GM19023 (cell line): Measurements from ENCODE around the gene TMEM53.

ENCODE experiments used
- ATAC-seq: cut with Tn5 transposase; IDR thresholded peaks from one replicate; pipeline ENCODE4 v1.9.1; 2021; ENCODE audit warnings: mild to moderate bottlenecking, moderate library complexity; ENCODE audit not compliant: unreplicated experiment

The TMEM53 gene

DNA sequence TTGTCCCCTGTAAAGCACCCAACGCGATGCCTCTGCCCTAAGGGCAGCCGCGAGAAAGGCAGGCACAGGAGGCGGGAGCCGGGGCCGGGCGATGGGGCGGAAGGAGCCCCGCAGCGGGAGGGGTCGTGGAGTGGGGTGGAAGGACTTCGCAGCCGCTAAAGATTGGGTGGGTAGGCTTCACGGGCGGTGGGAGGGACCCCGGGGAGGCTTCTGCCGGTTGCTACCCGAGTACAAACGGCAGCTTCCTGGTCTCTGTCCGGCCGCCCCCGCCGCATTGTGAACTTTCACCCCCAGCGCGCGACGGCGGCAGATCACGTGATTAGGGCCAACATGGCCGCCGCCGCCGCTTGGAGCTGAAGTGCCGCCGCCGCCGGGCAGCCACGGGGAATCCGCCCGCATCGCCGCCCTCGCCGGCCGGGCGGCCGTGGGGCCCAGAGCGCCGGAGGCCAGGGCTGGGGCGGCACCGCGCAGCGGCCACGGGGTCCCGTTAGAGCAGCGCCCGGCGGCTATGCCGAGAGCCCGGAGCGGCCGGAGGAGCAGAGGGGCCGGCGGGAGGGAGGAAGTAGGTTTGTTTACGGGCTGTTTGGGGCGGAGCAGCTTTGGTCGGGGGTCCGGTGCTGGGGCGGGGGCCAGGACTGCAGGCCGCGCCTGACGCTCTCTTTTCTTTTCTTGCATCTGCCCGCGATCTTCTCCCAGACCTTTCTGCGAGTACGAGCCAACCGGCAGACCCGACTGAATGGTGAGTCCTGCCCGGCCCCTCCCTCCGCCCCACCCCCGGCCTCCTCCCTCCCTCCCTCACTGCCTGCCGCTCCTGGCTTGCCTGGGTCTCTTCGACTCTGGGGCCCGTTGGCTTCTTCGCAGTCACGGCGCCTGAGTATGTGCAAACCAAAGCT lies 42.4 kb downstream of the TMEM53 start:
- peak; percentile 63 for ATAC-seq

DNA sequence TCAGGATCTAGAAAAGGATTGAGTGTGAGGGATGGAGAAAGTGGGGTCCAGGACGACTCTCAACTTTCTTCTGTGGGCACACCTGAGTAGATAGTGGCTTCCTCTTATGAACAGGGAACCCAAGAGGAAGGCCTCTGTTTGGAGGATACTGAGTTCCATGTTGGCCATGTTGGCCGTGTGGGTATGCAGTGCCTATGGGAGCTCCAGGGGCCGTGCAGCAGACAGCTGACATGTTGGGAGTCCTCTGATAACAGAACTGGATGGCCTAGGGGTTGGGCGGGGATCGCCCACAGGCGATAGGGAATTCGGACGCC lies 43.0 kb downstream of the TMEM53 start:
- ATAC-seq, result no peak

DNA sequence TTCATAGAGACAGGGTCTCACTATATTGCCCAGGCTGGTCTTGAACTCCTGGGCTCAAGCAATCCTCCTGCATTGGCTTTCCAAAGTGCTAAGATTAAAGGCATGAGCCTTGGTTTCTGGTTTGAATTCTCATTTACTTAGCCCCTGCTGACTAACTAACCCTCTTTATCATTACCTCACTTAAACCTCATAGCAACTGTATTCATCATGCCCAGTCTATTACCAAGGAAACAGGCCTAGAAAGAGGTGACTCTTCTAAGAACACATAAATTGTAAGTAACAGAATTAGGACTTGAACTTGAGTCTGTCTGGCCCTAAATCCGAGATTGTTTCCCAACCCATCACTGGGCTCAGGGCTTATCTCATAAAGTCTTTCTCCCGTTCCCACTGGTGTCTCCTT lies 44.2 kb downstream of the TMEM53 start:
- no peak for ATAC-seq

DNA sequence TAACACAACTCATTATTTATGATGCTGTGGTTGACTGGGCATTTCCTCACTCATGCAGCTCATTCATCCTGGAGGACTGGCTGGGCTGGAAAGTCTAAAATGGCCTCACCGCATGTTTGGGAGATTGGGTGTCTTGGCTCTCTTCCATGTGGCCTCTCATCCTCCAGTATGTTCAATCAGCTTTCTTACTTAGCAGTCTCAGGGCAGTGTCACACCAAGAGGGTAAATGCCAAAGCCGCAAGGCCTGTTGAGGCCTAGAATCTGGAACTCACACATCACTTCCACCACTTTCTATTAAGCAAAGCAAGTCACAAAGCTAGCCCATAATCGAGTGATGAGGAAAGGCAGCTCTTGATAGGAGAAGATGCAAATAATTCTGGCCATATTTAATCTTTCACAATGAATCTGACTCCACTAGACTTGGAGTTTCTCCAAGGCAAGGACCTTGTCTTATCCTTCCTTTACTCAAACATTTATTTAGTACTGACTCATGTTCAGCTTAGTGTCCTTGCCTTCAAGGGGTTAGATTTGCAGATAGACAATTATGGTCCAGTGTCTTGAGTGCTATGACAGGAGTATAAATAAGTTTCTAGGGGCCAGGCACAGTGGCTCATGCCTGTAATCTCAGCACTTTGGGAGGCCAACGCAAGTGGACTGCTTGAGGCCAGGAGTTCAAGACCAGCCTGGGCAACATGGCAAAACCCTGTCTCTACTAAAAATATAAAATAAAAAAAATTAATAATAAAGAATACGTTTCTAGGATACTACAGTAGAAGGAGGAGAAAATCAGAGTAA lies 45.1 kb downstream of the TMEM53 start:
- ATAC-seq, result no peak

DNA sequence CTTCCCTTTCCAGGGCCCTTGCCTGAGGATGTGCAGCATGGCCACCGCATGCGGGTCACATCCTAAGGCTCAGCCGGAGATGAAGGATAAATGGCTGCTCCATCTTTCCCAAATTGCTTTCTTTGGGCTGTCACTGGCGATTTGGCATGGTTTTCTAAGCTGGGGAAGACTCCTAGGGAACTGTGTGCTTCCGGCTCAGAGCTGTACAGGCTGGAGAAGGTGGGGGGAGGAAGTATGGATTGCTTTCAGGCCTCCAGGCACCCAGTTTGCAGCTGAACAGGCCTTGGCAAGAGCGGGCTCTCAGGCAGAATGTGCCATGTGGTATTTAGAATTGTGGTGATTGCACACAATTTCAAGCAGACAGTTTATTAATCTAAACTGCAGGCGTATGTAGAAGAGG lies 48.9 kb downstream of the TMEM53 start:
- ATAC-seq, result no peak

DNA sequence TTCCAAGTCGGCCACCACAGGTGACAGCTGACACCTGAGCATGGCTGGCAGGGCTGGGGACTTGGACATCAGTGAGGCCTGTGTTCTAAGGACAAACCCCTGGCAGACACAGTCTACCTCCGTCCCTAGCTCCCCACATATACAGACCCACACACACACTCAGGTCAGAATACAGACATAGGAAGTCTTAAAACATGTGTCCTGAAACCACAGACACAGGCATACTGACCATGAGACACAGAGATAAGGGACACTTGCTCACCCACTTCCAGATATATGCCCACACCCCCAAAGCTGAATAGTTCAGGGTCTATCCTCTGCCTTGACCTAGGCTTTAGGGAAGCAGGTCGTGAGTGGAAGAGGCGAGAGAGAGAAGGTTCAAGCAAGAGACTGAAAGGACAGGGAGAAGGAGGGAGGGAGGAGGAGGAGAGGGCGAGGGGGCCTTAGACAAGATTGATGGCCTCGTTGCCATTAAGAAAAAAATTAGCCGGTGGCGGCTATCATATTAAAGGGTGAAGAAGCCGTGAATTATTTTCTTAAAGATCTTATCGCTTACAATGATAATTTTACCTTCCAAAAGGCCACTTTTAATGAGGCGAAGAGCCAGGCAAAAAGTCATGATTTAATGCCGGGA lies 49.9 kb downstream of the TMEM53 start:
- no peak for ATAC-seq

DNA sequence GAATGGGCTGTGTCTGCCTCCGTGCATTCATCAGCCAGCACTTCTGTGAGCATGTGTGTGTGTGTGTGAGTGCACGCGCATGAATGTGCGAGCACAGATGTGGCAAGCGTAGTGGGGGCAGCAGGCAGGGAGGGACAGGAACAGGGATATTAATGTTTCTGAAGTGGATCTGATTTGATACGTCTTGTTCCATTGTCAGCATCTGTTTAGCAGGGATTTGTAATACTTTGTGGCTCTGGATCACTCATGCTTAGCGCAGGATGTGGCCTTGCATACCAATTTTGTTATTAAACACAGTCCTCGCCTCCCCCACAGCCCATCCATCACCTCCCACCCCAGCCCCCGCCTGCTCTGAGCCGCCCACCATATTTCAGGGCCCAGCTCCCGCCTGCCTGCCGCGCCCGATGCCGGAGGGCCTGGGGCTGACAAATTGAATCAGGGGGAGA lies 52.4 kb downstream of the TMEM53 start:
- no peak for ATAC-seq

DNA sequence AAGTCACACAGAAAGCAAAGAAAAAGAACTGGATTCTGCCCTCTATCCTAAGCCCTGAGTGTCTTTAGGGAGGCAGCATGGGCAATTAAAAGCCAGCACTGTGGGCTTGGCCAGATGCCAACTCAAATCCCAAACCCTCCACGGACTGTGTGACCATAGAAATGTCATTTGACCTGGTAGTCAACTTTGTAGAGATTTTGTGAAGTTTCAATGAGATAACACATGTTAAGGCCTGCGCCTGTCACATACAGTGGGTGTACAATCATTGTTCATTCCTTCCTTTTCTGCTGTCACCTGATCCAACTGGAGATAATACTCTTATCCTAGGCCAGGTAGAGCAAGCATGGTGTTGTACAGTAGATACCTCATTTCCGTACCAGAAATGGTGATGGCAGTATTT lies 54.2 kb downstream of the TMEM53 start:
- ATAC-seq, result no peak

DNA sequence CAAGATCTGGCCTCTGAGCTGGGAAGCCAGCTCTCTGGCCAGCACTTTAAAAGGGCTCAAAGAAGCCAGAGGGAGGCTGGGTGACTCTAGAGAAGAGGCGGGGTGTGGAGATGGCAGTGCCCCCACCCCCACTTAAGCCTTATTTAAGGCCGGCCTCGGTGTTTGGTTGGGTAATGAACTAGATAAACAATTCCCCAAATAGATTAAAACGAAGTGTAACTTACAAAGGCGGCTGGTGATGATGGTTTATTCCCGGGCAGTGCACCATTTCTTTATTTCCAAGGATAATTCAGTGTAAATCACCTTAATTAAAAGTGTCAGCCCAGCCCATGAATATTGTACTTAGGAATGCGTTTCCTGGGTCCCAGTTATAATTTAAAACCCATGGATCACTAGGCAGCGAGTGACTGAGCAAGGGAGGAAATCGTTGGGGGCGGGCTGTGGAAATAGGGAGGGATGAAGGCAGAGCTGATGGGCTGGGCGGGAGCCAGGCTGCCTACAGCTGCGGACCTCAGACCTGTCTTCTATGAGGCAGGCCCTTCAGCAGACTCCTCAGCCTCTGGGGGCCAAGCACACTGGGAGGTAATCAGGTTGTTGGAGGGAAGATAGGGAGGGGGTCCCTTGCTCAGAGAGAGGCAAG lies 54.9 kb downstream of the TMEM53 start:
- ATAC-seq, result no peak

DNA sequence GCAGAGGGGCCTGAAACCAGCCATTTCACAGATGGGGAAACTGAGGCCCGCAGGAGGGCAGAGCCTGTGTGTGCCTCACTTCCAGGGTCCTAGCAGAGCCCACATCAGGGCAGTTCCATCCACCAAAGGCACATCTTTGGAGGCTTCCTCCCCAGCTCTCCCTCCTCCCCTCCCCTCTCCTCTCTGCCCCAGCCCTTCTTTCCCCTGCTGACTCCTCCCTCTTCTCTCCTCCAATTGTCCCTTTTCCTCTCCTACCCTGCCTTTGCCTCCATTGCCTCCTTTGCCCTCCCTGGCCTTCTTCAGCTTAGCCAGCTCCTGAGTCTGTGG lies 56.6 kb downstream of the TMEM53 start:
- ATAC-seq, result no peak

DNA sequence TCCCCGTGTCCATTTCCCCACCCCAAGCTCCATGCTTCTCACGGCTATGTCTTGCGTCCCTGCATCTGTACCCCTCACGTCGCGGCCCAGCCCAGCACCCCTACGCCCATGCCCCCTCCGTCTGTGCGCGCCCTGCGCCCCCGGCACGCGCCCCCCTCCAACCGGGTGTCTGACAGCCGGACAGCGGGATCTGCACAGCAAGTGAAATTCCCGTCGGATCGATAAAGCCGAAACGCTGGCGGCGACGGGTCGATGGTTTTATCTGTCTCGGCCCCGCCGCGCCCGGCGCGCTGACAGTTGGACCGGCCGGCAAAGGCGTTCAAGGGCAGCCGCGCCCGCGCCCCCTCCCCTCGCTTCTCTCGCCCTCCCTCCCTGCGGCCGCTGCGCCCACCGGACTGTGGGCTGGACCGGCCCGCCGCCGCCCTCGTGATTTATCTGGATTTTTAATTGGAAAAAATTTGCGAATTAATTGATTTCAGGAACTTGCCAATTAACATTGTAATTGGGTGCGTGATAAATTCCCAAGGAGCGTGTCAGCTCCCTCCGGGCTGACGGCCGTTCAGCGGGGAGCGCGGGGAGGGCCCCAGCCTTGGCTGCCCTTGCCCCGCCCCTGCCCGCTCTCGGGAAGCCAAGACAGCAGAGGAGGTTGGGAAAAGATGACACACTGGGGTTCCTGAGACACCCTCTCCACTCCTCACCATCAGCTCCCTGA lies 57.1 kb downstream of the TMEM53 start:
- no peak for ATAC-seq

DNA sequence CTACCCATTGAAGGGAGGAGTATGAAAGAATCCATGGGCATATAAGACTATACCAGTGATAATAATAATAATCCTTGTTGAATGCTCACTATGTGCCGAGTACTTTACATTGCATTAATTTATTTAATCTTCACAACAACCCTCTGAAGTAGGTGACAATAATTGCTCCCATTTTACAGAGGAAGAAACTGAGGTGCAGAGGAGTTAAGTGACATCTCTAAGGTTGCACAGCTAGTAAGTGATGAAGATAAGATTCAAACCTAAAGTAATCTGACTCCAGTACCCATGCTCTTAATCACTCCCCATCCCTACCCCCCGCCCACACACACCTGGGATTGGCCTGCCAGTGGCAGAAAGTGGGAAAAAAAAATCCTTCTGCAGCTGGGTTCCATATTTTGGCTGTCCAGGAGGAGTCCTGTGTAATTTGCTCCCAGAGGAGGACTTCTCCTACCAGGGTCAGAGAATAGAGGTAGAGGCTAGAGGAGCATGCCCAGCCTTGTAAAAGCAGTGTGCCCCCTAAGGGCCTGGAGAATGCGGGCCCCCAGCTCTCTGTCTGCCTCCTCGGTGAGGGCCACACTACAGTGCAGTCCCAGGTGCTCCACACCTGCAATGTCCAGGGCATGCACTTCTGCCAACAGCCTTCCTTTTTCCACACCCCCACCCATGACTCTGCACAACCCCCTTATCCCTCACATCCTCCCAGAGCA lies 57.8 kb downstream of the TMEM53 start:
- no peak for ATAC-seq

DNA sequence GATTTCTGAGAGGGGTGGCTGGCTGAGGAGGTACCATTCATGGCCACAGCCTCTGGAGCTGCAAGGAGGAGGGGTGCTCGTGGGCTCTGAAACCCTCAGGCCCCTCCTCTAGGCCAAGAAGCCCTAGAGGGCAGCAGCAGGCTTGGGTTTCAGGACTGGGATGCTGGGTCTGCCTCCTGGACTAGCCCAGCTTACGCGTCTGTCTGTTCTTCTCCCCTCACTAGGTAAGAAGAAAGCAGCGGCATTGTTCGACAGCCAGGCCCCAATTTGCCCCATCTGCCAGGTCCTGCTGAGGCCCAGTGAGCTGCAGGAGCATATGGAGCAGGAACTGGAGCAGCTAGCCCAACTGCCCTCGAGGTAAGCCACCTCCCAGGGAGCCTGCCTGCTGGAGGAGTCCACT lies 60.3 kb downstream of the TMEM53 start:
- ATAC-seq, result no peak

DNA sequence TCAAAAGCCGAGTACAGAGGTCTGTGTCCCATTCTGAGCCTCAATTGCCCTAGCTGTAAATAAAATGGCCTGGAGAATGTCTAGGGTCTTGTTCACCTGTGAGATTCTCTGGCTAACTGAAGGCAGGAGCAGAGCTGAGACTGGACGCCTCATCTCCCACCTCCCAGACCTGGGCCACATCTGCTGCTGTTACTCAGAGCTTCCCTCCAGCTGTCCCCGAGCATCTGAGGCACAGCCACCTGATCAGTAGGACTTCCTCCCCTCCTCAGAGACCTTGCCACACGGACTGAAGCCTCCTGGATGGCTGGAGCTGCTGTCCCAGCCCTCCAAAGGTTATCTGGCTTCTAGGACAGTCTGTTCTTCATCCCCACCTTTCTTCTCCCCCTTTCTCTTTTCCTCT lies 62.4 kb downstream of the TMEM53 start:
- ATAC-seq, result no peak

DNA sequence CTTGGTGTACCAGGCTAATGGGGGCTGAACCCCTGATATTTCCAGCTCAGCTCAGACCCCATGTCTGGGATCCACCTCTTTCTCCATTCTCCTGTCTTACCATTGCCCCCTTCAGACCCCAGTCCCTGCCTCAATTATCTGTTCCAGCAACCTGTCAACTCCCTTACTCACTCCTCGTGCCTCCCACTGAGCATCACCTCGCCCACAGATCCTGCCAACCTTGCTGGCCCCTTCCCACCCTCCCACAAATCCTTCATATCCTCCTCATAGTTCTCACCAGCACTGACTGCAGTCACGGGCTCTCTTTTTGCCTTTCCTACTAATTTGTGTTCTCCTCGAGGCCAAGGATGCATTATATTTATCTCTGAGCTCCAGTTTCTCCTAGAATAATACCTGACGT lies 62.9 kb downstream of the TMEM53 start:
- no peak for ATAC-seq

DNA sequence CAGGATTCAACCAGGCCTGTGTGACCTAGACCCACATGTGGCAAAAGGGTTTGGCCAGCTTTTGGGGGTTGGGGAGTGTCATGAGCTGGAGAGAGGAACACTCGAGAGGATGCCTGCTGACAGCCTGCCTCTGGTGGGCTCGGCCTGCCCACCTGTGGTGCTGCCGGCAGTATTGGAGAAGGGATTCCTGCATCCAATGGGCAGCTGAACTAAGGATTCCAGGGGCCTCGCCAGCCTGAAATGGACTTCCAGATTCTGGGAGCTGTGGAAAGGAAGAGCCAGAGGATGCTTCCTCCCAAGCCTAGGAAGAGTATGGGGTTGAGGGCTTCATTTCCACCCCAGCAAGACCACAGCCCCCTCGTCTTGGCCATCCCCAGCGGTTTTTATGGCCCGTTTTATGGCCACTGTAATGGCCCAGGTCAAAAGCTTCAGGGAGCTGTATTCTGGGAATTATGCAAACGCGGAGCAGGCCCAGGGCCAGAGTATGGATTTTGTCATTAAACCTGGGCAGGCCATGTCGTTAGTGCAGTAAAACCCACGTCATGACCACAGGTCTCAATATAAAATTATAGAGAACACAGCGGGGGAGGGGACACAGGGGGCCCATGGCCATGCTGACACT lies 63.6 kb downstream of the TMEM53 start:
- no peak for ATAC-seq

DNA sequence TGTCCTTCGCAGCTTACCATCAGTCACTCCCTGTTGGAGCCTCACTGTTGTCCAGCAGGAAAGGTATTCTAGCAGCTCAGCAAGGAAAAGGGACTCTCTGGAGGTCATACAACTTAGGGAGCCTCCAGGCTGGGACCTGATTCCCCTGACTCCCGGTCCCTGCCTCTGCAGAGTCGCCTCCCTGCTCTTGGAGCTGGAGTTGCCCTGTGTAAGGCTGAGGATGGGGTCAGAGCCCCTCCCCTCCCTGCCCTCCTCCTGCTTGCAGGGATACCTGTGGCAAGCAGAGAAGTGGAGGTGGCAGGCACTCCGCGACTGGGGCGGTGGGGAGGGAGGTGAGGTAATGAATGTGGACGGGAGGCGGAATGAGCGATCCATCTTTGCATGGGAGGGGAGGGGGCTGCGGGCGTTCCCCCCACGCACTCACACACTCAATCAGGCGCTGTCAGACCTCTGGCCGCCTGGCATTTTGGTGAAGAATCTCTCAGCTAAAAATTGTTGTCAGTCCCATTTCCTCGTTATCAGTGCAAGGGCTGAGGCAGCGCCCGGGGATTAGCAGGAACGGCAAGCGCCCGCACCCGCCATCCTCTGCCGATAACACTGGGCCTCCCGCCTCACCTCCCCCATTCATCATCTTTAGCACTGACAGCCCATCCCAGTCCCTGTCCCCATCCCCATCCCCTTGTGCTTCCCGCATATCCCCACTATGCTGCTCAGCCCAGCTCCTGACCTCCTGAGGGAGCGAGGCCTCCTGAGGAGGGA lies 64.3 kb downstream of the TMEM53 start:
- no peak for ATAC-seq

DNA sequence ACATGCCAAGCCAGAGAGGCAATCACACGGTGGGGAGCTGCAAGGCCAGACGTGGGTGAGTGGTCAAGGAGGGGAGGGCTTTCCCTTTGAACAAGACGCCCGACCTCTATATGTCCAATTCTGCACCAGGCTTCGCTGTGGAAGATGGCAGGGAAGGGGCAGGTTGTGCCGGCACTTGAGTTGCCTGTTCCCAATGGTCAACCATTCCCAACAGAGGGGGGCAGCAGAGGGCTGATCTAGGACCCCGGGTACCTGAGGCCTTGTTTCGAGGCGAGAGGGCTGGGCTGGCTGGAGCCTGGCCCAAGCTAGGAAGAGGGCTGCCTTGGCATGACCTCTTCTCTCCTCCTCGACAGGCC lies 64.9 kb downstream of the TMEM53 start:
- ATAC-seq, result no peak

DNA sequence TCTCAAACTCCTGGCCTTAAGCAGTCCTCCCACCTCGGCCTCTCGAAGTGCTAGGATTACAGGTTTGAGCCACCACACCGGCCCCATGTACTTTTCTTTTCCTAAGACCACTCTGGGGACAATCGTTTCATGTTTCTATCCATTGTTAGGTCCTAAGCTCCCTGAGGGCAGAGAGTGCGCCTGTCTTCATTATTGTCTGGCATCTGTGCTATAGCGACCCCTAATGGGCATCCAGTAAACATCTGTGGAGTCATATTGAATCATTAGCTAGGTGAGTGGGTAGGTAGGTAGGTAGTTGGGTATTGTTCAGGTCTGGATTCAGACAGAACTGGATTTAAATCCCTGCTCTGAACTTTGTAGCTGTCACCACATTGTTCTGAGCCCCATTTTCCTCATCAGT lies 66.1 kb downstream of the TMEM53 start:
- no peak for ATAC-seq
